Keratinocyte (primary cell): Measurements from ENCODE around the gene CHMP3.

Experiments
- EZH2 ChIP-seq: IDR thresholded peaks from one replicate; pipeline ENCODE4 v1.6.1; 2012; ENCODE audit warnings: inconsistent platforms, mild to moderate bottlenecking, low read length, moderate library complexity
- TF ChIP-seq, protein P1 (sequence below), 3 experiments: IDR thresholded peaks in 1 of 3; conservative IDR thresholded peaks in 1 of 3; optimal IDR thresholded peaks in 1 of 3; 2 replicates in 2 of 3; 3 replicates in 1 of 3; pipeline versions ENCODE3 to v1.5.1; 2011; ENCODE audit warnings: low read length in 3 of 3, mild to moderate bottlenecking in 3 of 3, moderate library complexity in 2 of 3, control low read depth in 1 of 3, inconsistent platforms in 1 of 3; ENCODE audit not compliant: insufficient read depth in 2 of 3; ENCODE audit errors: extremely low read depth in 1 of 3

DNA sequence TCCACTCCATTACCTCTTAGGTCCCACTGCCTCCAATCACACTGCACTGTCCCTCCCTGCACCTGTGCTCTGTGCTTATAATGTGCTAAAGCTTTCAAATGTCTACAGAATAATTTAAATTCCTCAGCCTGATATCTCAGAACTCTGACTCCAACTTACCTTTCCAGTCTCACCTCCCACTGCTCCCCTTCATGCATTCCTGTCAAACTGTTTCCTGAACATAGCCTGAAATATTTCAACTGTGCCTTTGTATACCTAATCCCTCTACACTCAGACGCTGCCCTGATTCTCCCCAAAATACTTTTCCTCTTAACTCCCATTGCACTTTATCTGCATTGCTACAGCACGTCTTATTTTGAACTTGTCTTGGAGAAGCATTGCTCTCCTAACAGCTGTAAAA, 40.5 kb downstream of the CHMP3 start:
- TF ChIP-seq, protein P1, sequence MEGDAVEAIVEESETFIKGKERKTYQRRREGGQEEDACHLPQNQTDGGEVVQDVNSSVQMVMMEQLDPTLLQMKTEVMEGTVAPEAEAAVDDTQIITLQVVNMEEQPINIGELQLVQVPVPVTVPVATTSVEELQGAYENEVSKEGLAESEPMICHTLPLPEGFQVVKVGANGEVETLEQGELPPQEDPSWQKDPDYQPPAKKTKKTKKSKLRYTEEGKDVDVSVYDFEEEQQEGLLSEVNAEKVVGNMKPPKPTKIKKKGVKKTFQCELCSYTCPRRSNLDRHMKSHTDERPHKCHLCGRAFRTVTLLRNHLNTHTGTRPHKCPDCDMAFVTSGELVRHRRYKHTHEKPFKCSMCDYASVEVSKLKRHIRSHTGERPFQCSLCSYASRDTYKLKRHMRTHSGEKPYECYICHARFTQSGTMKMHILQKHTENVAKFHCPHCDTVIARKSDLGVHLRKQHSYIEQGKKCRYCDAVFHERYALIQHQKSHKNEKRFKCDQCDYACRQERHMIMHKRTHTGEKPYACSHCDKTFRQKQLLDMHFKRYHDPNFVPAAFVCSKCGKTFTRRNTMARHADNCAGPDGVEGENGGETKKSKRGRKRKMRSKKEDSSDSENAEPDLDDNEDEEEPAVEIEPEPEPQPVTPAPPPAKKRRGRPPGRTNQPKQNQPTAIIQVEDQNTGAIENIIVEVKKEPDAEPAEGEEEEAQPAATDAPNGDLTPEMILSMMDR (optimal IDR thresholded peaks at IDR 0.05 in 1 of 3, IDR thresholded peaks at IDR 0.05 in 1 of 3, conservative IDR thresholded peaks at IDR 0.05 in 1 of 3; ENCODE audit: extremely low read depth in 1 of 3, insufficient read depth in 2 of 3, low read length in 3 of 3) = no peak
- no peak for TF ChIP-seq EZH2
